HCT116 (cell line): ENCODE results near the gene OBSCN. TPM values are rescaled to one million over a fixed set of nuclear protein-coding genes. Genes with fewer than 3 reads are reported as not detected.

ENCODE experiments used
- ATAC-seq: fragments of 200-7000 bp; cut with Tn5 transposase; 2 replicates; pipeline ENCODE4 v1.9.1; 2020; ENCODE audit warnings: mild to moderate bottlenecking, moderate library complexity
- BruUV-seq: library from RNA; stranded (reverse); fragments of 400-500 nt; replicated peaks from 2 replicates; lab custom pipeline; 2021; lab: Mats Ljungman, UMichigan
- CTCF ChIA-PET: fragments of 300-600 bp; sonication (Branson Sonifier 250); formaldehyde crosslinking; loops from one replicate; lab custom pipeline; 2021; ENCODE audit warnings: antibody characterized with exemption; lab: Charles Lee
- POLR2A ChIA-PET: fragments of 300-600, 350-600 bp; sonication (Branson Sonifier 250); formaldehyde crosslinking; loops from one replicate; lab custom pipeline; 2021; ENCODE audit warnings: antibody characterized with exemption; lab: Charles Lee
- RAD21 ChIA-PET, 2 experiments: fragments of 300-600 bp; sonication (Branson Sonifier 250); formaldehyde crosslinking; loops; one replicate each; lab custom pipeline; 2023; ENCODE audit warnings: low total read pairs in 2 of 2; ENCODE audit not compliant: uncharacterized antibody in 2 of 2, unreplicated experiment in 2 of 2, low non-redundant PET in 1 of 2; lab: Charles Lee
- DNase-seq: peaks from one replicate; pipeline ENCODE4 v3.0.0-alpha.2; 2010; ENCODE audit warnings: low read depth, low spot score
- H2AFZ ChIP-seq: fragments of 200-600 bp; shearing (Covaris generic), sonication (generic); 2 replicates; pipeline ENCODE4 v1.6.1; 2017; ENCODE audit warnings: low read depth, mixed run types, mixed read lengths, antibody characterized with exemption, low read length; ENCODE audit not compliant: poor library complexity, severe bottlenecking
- H3K27ac ChIP-seq: 2 replicates; pipeline ENCODE4 v1.5.1; 2012; ENCODE audit warnings: low read depth, low read length
- H3K27me3 ChIP-seq: fragments of 200-600 bp; sonication (generic); 2 replicates; pipeline ENCODE4 v1.6.1; 2016; ENCODE audit warnings: mixed run types, low read length, mixed read lengths; ENCODE audit not compliant: insufficient read depth
- H3K36me3 ChIP-seq, 2 experiments: fragments of 200-500 bp in 1 of 2; fragments of 200-600 bp in 1 of 2; sonication (Bioruptor generic) in 1 of 2; sonication (generic) in 1 of 2; 2 replicates each; pipeline versions ENCODE4 v1.5.1 to v1.6.1; 2014 to 2016; ENCODE audit warnings: low read length in 2 of 2, inconsistent platforms in 1 of 2, mixed read lengths in 1 of 2, mixed run types in 1 of 2; ENCODE audit not compliant: insufficient read depth in 2 of 2, control insufficient read depth in 1 of 2
- H3K4me1 ChIP-seq, 2 experiments: fragments of 200-600 bp in 1 of 2; sonication (generic) in 1 of 2; 2 replicates each; pipeline versions ENCODE4 v1.5.1 to v1.6.1; 2012 to 2017; ENCODE audit warnings: low read length in 2 of 2, inconsistent platforms in 1 of 2, mild to moderate bottlenecking in 1 of 2, mixed read lengths in 1 of 2, mixed run types in 1 of 2, moderate library complexity in 1 of 2; ENCODE audit not compliant: insufficient read depth in 2 of 2, control insufficient read depth in 1 of 2
- H3K4me2 ChIP-seq: fragments of 200-600 bp; sonication (generic); 2 replicates; pipeline ENCODE4 v1.6.1; 2017; ENCODE audit warnings: mixed run types, low read length, mixed read lengths
- H3K4me3 ChIP-seq, 2 experiments: fragments of 200-600 bp in 1 of 2; sonication (generic) in 1 of 2; replicated peaks in 1 of 2; 2 replicates each; pipeline ENCODE4 v1.5.1; 2011 to 2016; ENCODE audit warnings: low read length in 2 of 2, control low read depth in 1 of 2, low read depth in 1 of 2, mild to moderate bottlenecking in 1 of 2, mixed read lengths in 1 of 2, mixed run types in 1 of 2
- H3K79me2 ChIP-seq: fragments of 200-600 bp; sonication (generic); 2 replicates; pipeline ENCODE4 v1.6.1; 2017; ENCODE audit warnings: mild to moderate bottlenecking, mixed run types, low read length, moderate library complexity, mixed read lengths; ENCODE audit not compliant: insufficient read depth
- H3K9ac ChIP-seq: fragments of 200-600 bp; sonication (generic); 2 replicates; pipeline ENCODE4 v1.6.1; 2016; ENCODE audit warnings: low read length, mixed read lengths
- H3K9me2 ChIP-seq: fragments of 200-600 bp; sonication (generic), shearing (Covaris generic); 2 replicates; pipeline ENCODE4 v1.6.1; 2017; ENCODE audit warnings: mixed run types, mild to moderate bottlenecking, moderate library complexity; ENCODE audit not compliant: insufficient read depth
- H3K9me3 ChIP-seq, 2 experiments: fragments of 200-500 bp in 1 of 2; fragments of 200-600 bp in 1 of 2; sonication (Bioruptor generic) in 1 of 2; sonication (generic) in 1 of 2; 2 replicates each; pipeline ENCODE4 v1.6.1; 2014 to 2017; ENCODE audit warnings: low read length in 2 of 2, mixed read lengths in 2 of 2, inconsistent platforms in 1 of 2, low read depth in 1 of 2, mild to moderate bottlenecking in 1 of 2, mixed run types in 1 of 2, moderate library complexity in 1 of 2; ENCODE audit not compliant: control insufficient read depth in 1 of 2, insufficient read depth in 1 of 2
- H4K20me1 ChIP-seq: fragments of 200-600 bp; sonication (generic), shearing (Covaris generic); 2 replicates; pipeline ENCODE4 v1.6.1; 2017; ENCODE audit warnings: mixed run types, mild to moderate bottlenecking, moderate library complexity; ENCODE audit not compliant: insufficient read depth
- CBX3 ChIP-seq: IDR thresholded peaks from 2 replicates; pipeline ENCODE4 v1.6.1; 2012; ENCODE audit warnings: low read depth
- CEBPB ChIP-seq: IDR thresholded peaks from 2 replicates; pipeline ENCODE4 v1.6.1; 2012; ENCODE audit warnings: low read depth
- EGR1 ChIP-seq: IDR thresholded peaks from 2 replicates; pipeline ENCODE4 v1.6.1; 2012; ENCODE audit warnings: low read depth
- ELF1 ChIP-seq: IDR thresholded peaks from 2 replicates; pipeline ENCODE4 v1.6.1; 2012; ENCODE audit warnings: low read depth, borderline replicate concordance
- EZH2 ChIP-seq: fragments of 200-600 bp; sonication (generic); IDR thresholded peaks from 2 replicates; pipeline ENCODE4 v1.6.1; 2017; ENCODE audit warnings: antibody characterized with exemption, mixed run types
- EZH2phosphoT487 ChIP-seq: fragments of 200-600 bp; IDR thresholded peaks from 2 replicates; pipeline ENCODE4 v1.6.1; 2018; ENCODE audit warnings: antibody characterized with exemption, borderline replicate concordance
- FOSL1 ChIP-seq: IDR thresholded peaks from 2 replicates; pipeline ENCODE4 v1.6.1; 2012; ENCODE audit warnings: low read depth
- JUND ChIP-seq: IDR thresholded peaks from 2 replicates; pipeline ENCODE4 v1.6.1; 2012
- POLR2A ChIP-seq: IDR thresholded peaks from 2 replicates; pipeline ENCODE4 v1.7.0; 2011; ENCODE audit warnings: borderline replicate concordance; ENCODE audit not compliant: insufficient read depth, insufficient read length; ENCODE audit errors: extremely low read depth
- POLR2AphosphoS5 ChIP-seq: IDR thresholded peaks from 2 replicates; pipeline ENCODE4 v1.6.1; 2011; ENCODE audit warnings: mild to moderate bottlenecking, low read depth, low read length, moderate library complexity
- RAD21 ChIP-seq: IDR thresholded peaks from 2 replicates; pipeline ENCODE4 v1.6.1; 2012; ENCODE audit warnings: low read depth, mild to moderate bottlenecking
- SIN3A ChIP-seq: IDR thresholded peaks from 2 replicates; pipeline ENCODE4 v1.6.1; 2012; ENCODE audit warnings: low read depth
- SP1 ChIP-seq: IDR thresholded peaks from 2 replicates; pipeline ENCODE4 v1.6.1; 2012; ENCODE audit warnings: low read depth
- SRF ChIP-seq: IDR thresholded peaks from 2 replicates; pipeline ENCODE4 v1.6.1; 2012; ENCODE audit warnings: low read depth
- ZNF274 ChIP-seq: fragments of 200-500 bp; sonication (Bioruptor generic); IDR thresholded peaks from 2 replicates; pipeline ENCODE4 v1.6.1; 2014; ENCODE audit warnings: mild to moderate bottlenecking, low read depth, low read length, inconsistent platforms
- intact Hi-C: fragments of 100-400 bp; cut with micrococcal nuclease; formaldehyde crosslinking; loops from 2 replicates; pipeline ENCODE4 v1.10.0; 2022
- total RNA-seq: library from RNA; stranded (reverse); gene quantifications from one replicate; pipeline ENCODE4 v1.2.1, GENCODE V29; 2021; ENCODE audit not compliant: unreplicated experiment
- TF ChIP-seq, protein P1 (sequence below): IDR thresholded peaks from 2 replicates; pipeline ENCODE4 v1.6.1; 2012
- TF ChIP-seq, protein P2 (sequence below): IDR thresholded peaks from 2 replicates; pipeline ENCODE4 v1.6.1; 2011; ENCODE audit warnings: mild to moderate bottlenecking, low read length, moderate library complexity; ENCODE audit not compliant: insufficient replicate concordance; ENCODE audit errors: extremely low read depth
- TF ChIP-seq, protein P3 (sequence below): IDR thresholded peaks from 2 replicates; pipeline ENCODE4 v1.6.1; 2012

OBSCN gene
- total RNA-seq, 1 experiment from 2014 or later, result 16.6 TPM

DNA sequence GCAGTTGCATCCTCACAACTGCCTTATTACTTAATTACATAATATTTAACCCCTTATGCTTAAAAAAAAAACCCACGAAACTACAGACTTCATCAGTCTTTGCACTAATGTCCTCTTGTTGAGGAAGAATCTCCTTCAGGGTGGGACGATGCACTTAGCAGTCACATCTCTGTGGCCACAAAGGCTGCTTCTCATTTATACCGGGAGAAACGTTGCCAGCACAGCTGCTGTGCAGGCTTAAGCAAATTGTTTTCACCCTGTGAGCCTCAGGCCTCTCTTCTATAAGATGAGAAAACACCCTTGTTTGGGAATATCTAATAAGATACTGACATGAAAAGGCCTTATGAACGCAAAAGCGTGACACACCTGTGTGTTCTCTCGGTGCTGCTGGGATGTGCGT is 2.9 kb upstream of the OBSCN start (continued):
- TF ChIP-seq, protein P1, sequence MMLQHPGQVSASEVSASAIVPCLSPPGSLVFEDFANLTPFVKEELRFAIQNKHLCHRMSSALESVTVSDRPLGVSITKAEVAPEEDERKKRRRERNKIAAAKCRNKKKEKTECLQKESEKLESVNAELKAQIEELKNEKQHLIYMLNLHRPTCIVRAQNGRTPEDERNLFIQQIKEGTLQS, result no peak
- TF ChIP-seq SIN3A, result no peak
- TF ChIP-seq SP1, result no peak
- TF ChIP-seq, protein P2, sequence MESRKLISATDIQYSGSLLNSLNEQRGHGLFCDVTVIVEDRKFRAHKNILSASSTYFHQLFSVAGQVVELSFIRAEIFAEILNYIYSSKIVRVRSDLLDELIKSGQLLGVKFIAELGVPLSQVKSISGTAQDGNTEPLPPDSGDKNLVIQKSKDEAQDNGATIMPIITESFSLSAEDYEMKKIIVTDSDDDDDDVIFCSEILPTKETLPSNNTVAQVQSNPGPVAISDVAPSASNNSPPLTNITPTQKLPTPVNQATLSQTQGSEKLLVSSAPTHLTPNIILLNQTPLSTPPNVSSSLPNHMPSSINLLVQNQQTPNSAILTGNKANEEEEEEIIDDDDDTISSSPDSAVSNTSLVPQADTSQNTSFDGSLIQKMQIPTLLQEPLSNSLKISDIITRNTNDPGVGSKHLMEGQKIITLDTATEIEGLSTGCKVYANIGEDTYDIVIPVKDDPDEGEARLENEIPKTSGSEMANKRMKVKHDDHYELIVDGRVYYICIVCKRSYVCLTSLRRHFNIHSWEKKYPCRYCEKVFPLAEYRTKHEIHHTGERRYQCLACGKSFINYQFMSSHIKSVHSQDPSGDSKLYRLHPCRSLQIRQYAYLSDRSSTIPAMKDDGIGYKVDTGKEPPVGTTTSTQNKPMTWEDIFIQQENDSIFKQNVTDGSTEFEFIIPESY, result no peak
- no peak for TF ChIP-seq ELF1
- TF ChIP-seq, protein P3, sequence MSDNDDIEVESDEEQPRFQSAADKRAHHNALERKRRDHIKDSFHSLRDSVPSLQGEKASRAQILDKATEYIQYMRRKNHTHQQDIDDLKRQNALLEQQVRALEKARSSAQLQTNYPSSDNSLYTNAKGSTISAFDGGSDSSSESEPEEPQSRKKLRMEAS, result no peak
- TF ChIP-seq POLR2A, result no peak
- no peak for TF ChIP-seq SRF
- no peak for TF ChIP-seq JUND

DNA sequence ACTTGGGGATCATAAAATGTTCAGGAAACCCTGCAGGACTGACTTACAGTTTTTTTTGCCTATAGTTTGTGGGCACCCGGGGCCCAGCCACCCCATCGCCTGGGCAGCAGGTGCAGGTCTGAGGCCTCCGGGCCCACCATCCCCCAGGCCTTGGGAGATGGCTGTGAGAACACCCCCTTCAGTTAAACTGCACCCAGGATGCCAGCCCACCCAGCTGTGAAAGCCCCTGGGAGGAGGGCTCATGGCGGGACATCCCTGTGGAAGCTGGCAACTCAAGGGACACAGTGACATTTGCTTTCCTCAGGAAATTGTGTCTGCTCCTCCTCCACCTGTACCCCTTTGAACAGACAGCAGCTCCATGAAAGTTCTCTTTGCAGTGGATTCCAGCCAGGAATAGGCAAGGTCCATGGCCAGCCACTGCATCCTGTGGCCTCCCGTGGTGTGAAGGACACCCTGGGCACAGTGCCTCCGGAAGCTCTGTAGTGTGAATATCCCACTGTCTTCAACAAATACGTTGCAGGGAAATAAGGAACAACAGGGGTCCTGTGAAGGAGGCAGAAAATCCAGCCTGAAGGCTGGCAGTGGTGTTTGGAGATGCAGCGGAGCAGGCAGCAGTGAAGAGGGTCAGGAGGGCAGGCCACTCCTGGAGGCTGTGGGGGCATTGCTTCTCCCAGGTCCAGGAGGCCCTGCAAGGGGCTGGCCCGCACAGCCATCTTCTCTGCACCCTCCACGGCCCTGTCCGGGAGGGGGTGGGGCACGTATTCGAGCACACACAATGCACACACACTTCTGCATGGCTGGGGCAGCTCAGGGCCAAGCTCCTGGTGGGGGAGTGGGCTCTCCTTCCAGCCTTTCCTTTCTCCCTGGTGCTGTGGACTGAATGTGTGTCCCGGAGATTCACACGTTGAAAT is 2.1 kb upstream of the OBSCN start:
- Histone ChIP-seq H3K9me2 (no peaks in the 10 kb centered on the region), H3K4me2 (no peak overlapping the region), H3K9ac (no peak overlapping the region), H3K4me1 (peaks cover 16 to 18% of the 10 kb centered on the region in 2 experiments), H2AFZ (no peak overlapping the region), H3K4me3 (no peak overlapping the region), H3K27ac (no peak overlapping the region), H3K36me3 (no peaks in the 10 kb centered on the region), H3K79me2 (no peaks in the 10 kb centered on the region), H3K9me3 (no peaks in the 10 kb centered on the region), H4K20me1 (no peaks in the 10 kb centered on the region), H3K27me3 (no peaks in the 10 kb centered on the region)
- no TSS peak for BruUV-seq
- intact Hi-C loops, result no loop called here
- no peak for DNase-seq
- RAD21 ChIA-PET, result no interaction called here
- CTCF ChIA-PET, result no interaction called here
- POLR2A ChIA-PET, result no interaction called here
- ATAC-seq, result no peak
- TF ChIP-seq RAD21 (no peak), SP1 (no peak), CBX3 (no peak), POLR2AphosphoS5 (no peak), EZH2 (no peak), CEBPB (no peak), FOSL1 (no peak), EZH2phosphoT487 (no peak), ZNF274 (no peak), EGR1 (no peak)
- TF ChIP-seq, protein P3, result no peak
- TF ChIP-seq, protein P2, result no peak
